ENCODE results near the gene LAYN. TPM values are rescaled to one million over a fixed set of nuclear protein-coding genes. Genes with fewer than 3 reads are reported as not detected.

Gene LAYN
- polyA plus RNA-seq, 2 of the 4 experiments (the other 2 are of a cell fraction): 4.1 to 9.0 TPM

- TF ChIP-seq BCL3 (IDR thresholded peaks at IDR 0.05): no peak
- TF ChIP-seq E2F6 (IDR thresholded peaks at IDR 0.05; ENCODE audit: borderline replicate concordance, low read depth): no peak
- TF ChIP-seq RAD21 (conservative IDR thresholded peaks at IDR 0.05 in 1 of 2, IDR thresholded peaks at IDR 0.05 in 1 of 2): no peak
- TF ChIP-seq ZNF302 (CRISPR knock-in tag; IDR thresholded peaks at IDR 0.05): no peak
- TF ChIP-seq HOXB5 (CRISPR knock-in tag; IDR thresholded peaks at IDR 0.05): no peak
- TF ChIP-seq KDM5A (IDR thresholded peaks at IDR 0.05): no peak
- no peak for TF ChIP-seq MAX (IDR thresholded peaks at IDR 0.05)
- TF ChIP-seq ZC3H11A (IDR thresholded peaks at IDR 0.05): no peak
- TF ChIP-seq ATOH8 (CRISPR knock-in tag; IDR thresholded peaks at IDR 0.05; ENCODE audit: low read depth): no peak
- no peak for TF ChIP-seq NFE2L2 (conservative IDR thresholded peaks at IDR 0.05; ENCODE audit: low read length)
- no peak for TF ChIP-seq RARB (CRISPR knock-in tag; IDR thresholded peaks at IDR 0.05)
- no peak for TF ChIP-seq FOXS1 (CRISPR knock-in tag; IDR thresholded peaks at IDR 0.05)
- TF ChIP-seq CBX8 (IDR thresholded peaks at IDR 0.05): no peak
- no peak for TF ChIP-seq CHD4 (IDR thresholded peaks at IDR 0.05; ENCODE audit: borderline replicate concordance)
- no peak for TF ChIP-seq BHLHE40 (IDR thresholded peaks at IDR 0.05; ENCODE audit: low read depth, low read length)
- TF ChIP-seq GATA3 (IDR thresholded peaks at IDR 0.05; ENCODE audit: borderline replicate concordance): no peak
- ATAC-seq: no peak
- no peak overlapping the region for H3K4me2 ChIP-seq
- no peak for DNase-seq (ENCODE audit: low read depth in 1 of 2, low spot score in 1 of 2)
- 67% methylated on average over 3 of the region's 3 CpGs for WGBS (ENCODE audit: missing lambda C conversion rate)
- no peak overlapping the region for H3K4me3 ChIP-seq
- ChIA-PET POLR2A (no interaction called here), CTCF (no interaction called here)
- H3K9me3 ChIP-seq: no peaks in the 10 kb centered on the region
- H3K4me1 ChIP-seq: no peaks in the 10 kb centered on the region
- no peak overlapping the region for H3K27ac ChIP-seq
- no peak for FAIRE-seq
Observed at GRCh38 chr11:111549869-111550203, 9.3 kb downstream of the LAYN start.

- Histone ChIP-seq H3K4me2 (no peak overlapping the region), H3K9me3 (no peaks in the 10 kb centered on the region), H3K27ac (no peak overlapping the region), H3K4me3 (no peak overlapping the region), H3K4me1 (no peaks in the 10 kb centered on the region)
- DNase-seq (ENCODE audit: low read depth in 1 of 2, low spot score in 1 of 2) (no peak), ATAC-seq (no peak), FAIRE-seq (no peak)
- CTCF ChIA-PET: no interaction called here
- no peak for TF ChIP-seq JUN (IDR thresholded peaks at IDR 0.05)
- no peak for TF ChIP-seq CBX2 (IDR thresholded peaks at IDR 0.05; ENCODE audit: borderline replicate concordance, low read depth)
- no peak for TF ChIP-seq EHMT2 (IDR thresholded peaks at IDR 0.05; ENCODE audit: low read depth)
- no peak for TF ChIP-seq ATOH8 (CRISPR knock-in tag; IDR thresholded peaks at IDR 0.05; ENCODE audit: low read depth)
- TF ChIP-seq NPAS2 (CRISPR knock-in tag; IDR thresholded peaks at IDR 0.05; ENCODE audit: borderline replicate concordance): no peak
- TF ChIP-seq HDAC2 (IDR thresholded peaks at IDR 0.05): no peak
- TF ChIP-seq EHF (CRISPR knock-in tag; IDR thresholded peaks at IDR 0.05): no peak
- TF ChIP-seq EP300 (IDR thresholded peaks at IDR 0.05): no peak
- TF ChIP-seq RNF2 (IDR thresholded peaks at IDR 0.05; ENCODE audit: borderline replicate concordance, low read depth): no peak
- no peak for TF ChIP-seq BHLHE40 (IDR thresholded peaks at IDR 0.05; ENCODE audit: low read depth, low read length)
- no peak for TF ChIP-seq KDM1A (IDR thresholded peaks at IDR 0.05; ENCODE audit: low read depth)
- no peak for TF ChIP-seq GATA3 (IDR thresholded peaks at IDR 0.05; ENCODE audit: borderline replicate concordance)
- no peak for TF ChIP-seq HOXB13 (CRISPR knock-in tag; IDR thresholded peaks at IDR 0.05; ENCODE audit: low read depth)
- no peak for TF ChIP-seq CHD4 (IDR thresholded peaks at IDR 0.05; ENCODE audit: borderline replicate concordance)
- TF ChIP-seq RFX5 (IDR thresholded peaks at IDR 0.05): no peak
- no peak for TF ChIP-seq ZFP36 (IDR thresholded peaks at IDR 0.05; ENCODE audit: borderline replicate concordance, partially characterized antibody)
- POLR2A ChIA-PET: no interaction called here
- 83% methylated on average over 2 of the region's 2 CpGs for WGBS (ENCODE audit: missing lambda C conversion rate)
Observed at GRCh38 chr11:111550258-111550657, 9.7 kb downstream of the LAYN start.

Data from A549 (cell line).